ENCODE measurements around the gene IPCEF1.

IPCEF1 gene

DNA sequence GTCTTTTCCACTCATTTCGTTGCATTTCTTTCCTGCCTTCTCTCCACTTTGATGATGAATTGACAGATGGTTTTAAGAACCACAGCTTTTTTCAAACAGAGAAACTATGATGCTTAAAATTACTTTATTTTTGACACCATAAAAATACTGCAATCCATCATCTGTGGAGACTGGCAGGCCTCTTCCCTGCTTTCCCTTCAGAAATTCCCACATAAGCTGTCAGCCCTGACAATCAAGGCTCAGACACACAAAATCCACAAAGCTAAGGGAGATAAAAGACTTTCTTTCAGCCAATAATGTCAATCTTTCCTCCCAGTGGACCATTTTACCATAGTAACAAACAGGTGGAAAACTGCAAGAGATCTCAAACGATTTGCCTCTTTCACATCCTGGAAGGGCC is 82.4 kb downstream of the IPCEF1 start:
- Mint-ChIP-seq H3K4me1 (ENCODE audit: low read depth) (peaks cover 42% of the 10 kb centered on the region), H3K9me3 (no peaks in the 10 kb centered on the region), H3K36me3 (ENCODE audit: low read depth) (no peaks in the 10 kb centered on the region), H3K27ac (peak overlapping the region; percentile 52), H3K4me3 (no peak overlapping the region), H3K27me3 (no peaks in the 10 kb centered on the region)

DNA sequence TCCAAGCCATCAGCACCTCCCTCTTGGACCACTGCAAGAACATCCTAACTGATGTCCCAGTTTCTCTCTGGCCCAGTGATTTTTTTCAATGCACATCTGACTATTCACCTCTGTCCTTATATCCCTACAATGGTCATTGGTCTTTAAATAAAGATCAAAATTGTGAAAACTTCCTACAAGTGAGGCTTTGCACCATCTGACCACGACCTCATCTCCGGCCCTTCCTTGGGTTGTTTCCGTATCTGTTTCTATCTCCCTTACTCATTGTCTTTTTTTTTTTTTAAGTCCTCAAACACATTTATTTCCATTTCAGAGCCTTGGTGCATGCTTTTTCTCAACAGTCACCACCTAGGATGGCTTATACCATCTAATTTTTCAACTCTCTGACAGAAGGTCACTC is 88.1 kb downstream of the IPCEF1 start:
- Mint-ChIP-seq H3K27me3 (no peaks in the 10 kb centered on the region), H3K4me3 (no peak overlapping the region), H3K36me3 (ENCODE audit: low read depth) (no peaks in the 10 kb centered on the region), H3K9me3 (no peaks in the 10 kb centered on the region), H3K4me1 (ENCODE audit: low read depth) (peaks cover 27% of the 10 kb centered on the region), H3K27ac (no peak overlapping the region)

DNA sequence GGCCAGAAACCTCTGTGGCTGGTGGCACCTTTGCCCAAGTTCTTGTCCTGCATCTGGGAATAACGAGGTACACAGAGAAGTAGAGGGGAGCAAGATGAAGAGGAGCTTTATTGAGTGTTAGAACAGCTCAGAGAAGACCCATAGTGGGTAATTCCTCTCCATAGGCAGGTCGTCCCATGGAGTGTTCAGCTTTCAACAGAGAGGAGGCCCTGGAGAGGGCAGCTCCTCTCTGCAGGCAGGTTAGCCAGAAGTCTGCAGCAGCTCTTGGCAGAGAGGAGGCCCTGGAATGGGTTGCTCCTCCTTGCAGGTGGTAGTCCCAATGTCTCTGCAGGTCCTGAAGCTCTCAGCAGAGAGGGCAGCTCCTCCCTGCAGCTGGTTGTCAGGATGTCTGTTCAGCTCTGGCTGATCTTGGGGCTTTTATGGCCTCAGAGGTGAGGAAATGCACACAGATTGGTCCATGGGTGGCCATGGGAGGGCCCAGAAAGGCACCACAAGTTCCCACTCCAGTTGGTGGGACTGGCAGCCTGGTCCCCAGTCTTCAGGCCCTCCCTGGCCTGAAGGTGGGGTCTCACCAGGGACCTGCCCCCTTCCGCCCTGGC is 89.0 kb downstream of the IPCEF1 start:
- Mint-ChIP-seq H3K4me1 (ENCODE audit: low read depth) (peaks cover 27% of the 10 kb centered on the region), H3K27ac (peak overlapping the region; percentile 68), H3K9me3 (no peaks in the 10 kb centered on the region), H3K36me3 (ENCODE audit: low read depth) (no peaks in the 10 kb centered on the region), H3K4me3 (no peak overlapping the region), H3K27me3 (no peaks in the 10 kb centered on the region)

DNA sequence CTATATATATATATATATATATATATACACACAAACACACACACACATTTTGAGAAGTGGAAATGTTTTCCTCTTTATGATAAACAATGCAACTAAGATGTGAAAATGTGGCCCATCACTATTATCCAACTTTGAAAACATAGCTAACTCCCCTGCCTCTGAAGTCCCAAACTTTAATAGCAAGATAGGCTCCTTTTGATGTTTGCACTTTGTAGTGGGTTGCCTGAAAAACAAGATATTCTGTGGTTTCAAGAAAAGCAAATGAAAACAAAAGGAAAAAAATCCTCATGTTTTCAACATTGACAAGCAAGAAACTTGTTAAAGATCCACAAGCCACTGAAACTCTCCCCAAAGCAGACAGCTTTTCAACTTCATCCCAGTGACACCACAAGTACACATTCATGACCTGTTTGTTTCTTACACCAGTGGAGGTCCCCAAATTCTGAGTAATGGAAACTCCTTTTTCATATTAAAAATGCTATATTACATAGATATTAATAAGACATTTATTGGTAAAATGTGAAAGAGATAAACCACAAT is 90.0 kb downstream of the IPCEF1 start:
- no peaks in the 10 kb centered on the region for H3K9me3 Mint-ChIP-seq
- H3K4me3 Mint-ChIP-seq = no peak overlapping the region

DNA sequence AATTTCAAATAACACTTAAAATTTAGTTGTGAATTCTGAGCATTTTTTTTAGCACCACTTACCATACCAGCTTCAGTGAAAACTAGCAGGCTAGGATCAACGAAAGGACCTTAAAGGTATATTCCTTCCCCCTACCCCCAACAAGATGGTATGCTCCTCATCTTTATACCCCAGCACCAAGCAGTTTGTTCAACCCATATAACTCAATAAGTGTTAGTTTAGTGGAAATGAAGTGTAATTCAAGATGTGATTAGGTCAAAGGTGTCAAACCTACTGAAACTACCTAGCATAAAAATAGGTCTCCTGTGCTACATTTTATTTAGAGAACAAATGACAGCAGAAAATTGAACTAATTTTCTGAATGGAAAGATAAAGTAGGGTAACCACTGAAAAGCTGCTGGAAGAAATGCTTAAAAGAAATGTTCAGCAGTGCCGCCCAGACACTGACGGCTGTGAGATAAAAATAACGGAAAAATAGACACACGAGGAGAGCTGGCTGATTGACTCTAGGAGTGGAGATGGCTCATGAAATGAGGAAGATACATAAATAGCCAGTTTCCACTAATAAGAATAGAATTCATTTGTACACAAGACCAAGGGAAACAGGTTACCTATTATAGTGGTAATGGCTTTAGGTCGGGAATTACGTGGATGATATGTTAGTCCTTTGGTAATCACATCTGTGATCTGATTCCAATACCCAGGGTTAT is 94.8 kb downstream of the IPCEF1 start:
- H3K4me3 Mint-ChIP-seq = no peak overlapping the region

More for the DNA sequence above, 90.0 kb downstream of the IPCEF1 start:
- Mint-ChIP-seq H3K27ac (no peak overlapping the region), H3K4me1 (ENCODE audit: low read depth) (peaks cover 35% of the 10 kb centered on the region), H3K27me3 (no peaks in the 10 kb centered on the region), H3K36me3 (ENCODE audit: low read depth) (no peaks in the 10 kb centered on the region)

DNA sequence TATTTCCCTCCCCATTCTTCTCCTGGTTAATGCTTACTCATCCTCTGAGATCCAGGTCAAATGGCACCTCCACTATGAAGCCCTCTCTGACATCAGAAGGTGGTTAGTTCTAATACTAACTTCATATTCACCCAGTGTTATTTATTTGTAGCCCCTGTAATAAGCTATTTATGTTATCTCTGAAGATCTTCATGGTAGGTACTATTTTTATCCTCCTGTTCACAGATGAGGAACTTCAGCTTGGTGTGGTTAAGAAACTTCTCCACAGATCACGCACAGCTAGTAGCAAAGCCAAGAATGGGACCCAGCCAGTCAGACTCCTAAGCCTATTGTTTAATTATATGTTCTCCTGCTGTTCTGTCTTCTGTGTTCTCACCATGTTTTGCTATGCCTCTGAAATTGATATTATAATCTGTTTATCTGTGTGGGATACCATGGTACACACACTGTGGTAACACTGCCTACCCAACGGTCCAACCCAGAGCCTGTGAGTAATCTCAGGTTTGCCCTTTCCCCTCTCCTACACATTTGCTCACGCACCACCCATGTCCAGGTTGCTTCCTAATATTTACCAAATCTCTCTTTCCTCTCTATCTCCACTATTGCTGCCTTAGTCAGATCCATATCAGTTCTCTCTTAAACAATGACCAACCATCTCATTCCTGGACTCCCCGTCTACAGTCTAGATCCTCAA is 98.4 kb downstream of the IPCEF1 start:
- H3K9me3 Mint-ChIP-seq = peaks cover 25% of the 10 kb centered on the region
- no peak overlapping the region for H3K4me3 Mint-ChIP-seq
- H3K36me3 Mint-ChIP-seq (ENCODE audit: low read depth) = peaks cover 16% of the 10 kb centered on the region
- peak overlapping the region; percentile 9 for H3K27ac Mint-ChIP-seq
- H3K4me1 Mint-ChIP-seq (ENCODE audit: low read depth) = peaks cover 45% of the 10 kb centered on the region
- H3K27me3 Mint-ChIP-seq = no peaks in the 10 kb centered on the region

More for the DNA sequence above, 94.8 kb downstream of the IPCEF1 start:
- H3K4me1 Mint-ChIP-seq (ENCODE audit: low read depth) = peaks cover 44% of the 10 kb centered on the region
- H3K9me3 Mint-ChIP-seq = no peaks in the 10 kb centered on the region
- H3K27ac Mint-ChIP-seq = no peak overlapping the region
- no peaks in the 10 kb centered on the region for H3K36me3 Mint-ChIP-seq (ENCODE audit: low read depth)
- no peaks in the 10 kb centered on the region for H3K27me3 Mint-ChIP-seq

DNA sequence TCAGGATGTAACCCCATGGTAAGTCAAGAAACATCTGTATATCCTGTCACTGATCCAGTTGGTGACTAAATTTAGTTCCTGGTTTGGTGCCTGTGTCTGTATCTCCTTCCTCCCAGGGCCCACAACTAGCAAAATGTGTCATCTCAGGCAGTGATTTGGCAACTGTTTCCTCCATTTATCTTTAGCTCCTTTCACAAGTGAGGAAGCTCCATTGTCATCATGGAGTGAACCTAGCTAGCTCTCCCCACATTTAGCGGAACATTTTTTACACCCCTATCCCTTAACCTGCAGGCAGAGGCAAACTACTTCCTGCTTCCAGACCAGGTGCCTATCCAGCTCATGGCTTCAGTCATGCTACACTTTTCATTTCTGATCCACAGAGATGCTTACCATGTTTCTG is 99.5 kb downstream of the IPCEF1 start:
- no peaks in the 10 kb centered on the region for H3K27me3 Mint-ChIP-seq
- peaks cover 16% of the 10 kb centered on the region for H3K36me3 Mint-ChIP-seq (ENCODE audit: low read depth)
- no peak overlapping the region for H3K4me3 Mint-ChIP-seq
- H3K9me3 Mint-ChIP-seq = peaks cover 26% of the 10 kb centered on the region
- H3K27ac Mint-ChIP-seq = peak overlapping the region; percentile 49
- H3K4me1 Mint-ChIP-seq (ENCODE audit: low read depth) = peaks cover 52% of the 10 kb centered on the region

DNA sequence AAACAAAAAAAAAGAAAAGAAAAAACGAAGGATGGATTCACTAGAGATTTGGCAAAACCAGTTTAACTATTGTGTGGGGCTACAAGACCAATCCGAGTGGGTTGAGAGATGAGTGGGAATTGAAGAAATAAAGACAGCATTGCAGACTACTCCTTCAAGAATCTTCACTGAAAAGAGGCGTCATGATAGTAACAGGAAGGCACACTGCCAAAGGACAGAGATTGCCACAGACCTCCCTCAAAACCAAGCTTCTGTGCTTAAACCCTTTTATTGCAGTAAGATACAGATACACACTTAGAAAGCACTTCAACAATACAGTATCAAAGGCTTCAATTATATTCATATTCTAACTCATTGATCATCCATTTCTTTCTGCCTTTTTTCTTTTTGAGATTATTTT is 103.9 kb downstream of the IPCEF1 start:
- H3K36me3 Mint-ChIP-seq (ENCODE audit: low read depth) = peaks cover 16% of the 10 kb centered on the region
- H3K4me3 Mint-ChIP-seq = no peak overlapping the region
- H3K27me3 Mint-ChIP-seq = no peaks in the 10 kb centered on the region
- peaks cover 69% of the 10 kb centered on the region for H3K4me1 Mint-ChIP-seq (ENCODE audit: low read depth)
- H3K27ac Mint-ChIP-seq = no peak overlapping the region
- peaks cover 28% of the 10 kb centered on the region for H3K9me3 Mint-ChIP-seq

DNA sequence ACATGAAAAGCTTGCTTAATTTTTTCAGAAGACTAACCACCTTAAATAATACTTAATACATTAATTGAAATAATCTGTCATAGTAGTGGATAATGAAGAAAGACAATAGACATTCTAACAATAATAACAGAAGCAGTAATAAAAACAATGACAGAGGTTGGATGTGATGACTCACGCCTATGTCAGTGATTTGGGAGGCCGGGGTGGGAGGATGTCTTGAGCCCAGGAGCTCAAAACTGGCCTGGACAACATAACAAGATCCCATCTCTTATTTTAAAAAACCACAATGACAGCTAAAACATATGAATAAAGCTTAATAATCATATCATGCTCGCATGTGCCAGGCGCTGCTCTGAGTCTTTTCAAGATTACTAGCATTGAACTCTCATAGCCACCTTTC is 105.5 kb downstream of the IPCEF1 start:
- peaks cover 12% of the 10 kb centered on the region for H3K36me3 Mint-ChIP-seq (ENCODE audit: low read depth)
- no peak overlapping the region for H3K4me3 Mint-ChIP-seq

DNA sequence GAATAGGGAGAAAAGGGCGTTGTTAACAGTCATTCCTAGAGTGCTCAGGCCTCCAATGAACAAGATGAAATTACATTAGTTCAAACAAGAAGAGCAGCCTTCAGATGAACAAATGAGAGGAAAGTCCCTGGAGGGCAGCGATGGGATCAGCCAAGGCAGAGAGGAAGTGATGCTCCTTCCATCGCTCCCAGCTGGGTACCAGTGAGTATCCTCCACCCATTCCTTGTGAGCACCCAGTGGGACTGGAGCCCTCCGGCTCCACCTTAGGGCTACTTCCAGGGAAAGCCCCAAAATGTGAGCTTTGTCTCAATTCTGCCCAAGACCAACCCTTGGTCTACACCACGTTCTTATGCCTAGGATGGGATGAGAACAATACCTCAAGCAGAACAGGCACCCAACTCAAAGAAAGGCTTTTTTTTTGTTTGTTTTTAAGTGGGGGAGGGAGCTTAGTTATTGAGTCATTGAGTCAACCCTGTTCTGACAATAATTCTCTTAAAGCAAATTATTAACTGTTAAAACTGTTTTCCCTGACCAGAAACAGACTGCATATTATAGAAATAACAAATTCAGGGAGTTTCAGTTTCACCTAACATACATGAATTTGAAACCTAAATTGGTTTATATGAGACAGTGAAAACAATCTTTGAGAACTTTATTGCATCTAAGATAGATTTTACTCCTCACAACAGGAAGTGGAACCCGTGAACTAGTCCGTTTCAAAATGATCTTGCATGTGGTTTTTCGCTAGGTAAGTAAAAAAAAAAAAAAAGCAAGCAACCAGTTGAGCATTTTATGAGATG is 106.9 kb downstream of the IPCEF1 start:
- peaks cover 5% of the 10 kb centered on the region for H3K36me3 Mint-ChIP-seq (ENCODE audit: low read depth)
- peaks cover 10% of the 10 kb centered on the region for H3K9me3 Mint-ChIP-seq
- no peaks in the 10 kb centered on the region for H3K27me3 Mint-ChIP-seq
- peaks cover 79% of the 10 kb centered on the region for H3K4me1 Mint-ChIP-seq (ENCODE audit: low read depth)
- H3K4me3 Mint-ChIP-seq = peak overlapping the region; percentile 71
- H3K27ac Mint-ChIP-seq = peak overlapping the region; percentile 78

More for the DNA sequence above, 105.5 kb downstream of the IPCEF1 start:
- Mint-ChIP-seq H3K27ac (no peak overlapping the region), H3K9me3 (peaks cover 24% of the 10 kb centered on the region), H3K27me3 (no peaks in the 10 kb centered on the region), H3K4me1 (ENCODE audit: low read depth) (peaks cover 67% of the 10 kb centered on the region)

DNA sequence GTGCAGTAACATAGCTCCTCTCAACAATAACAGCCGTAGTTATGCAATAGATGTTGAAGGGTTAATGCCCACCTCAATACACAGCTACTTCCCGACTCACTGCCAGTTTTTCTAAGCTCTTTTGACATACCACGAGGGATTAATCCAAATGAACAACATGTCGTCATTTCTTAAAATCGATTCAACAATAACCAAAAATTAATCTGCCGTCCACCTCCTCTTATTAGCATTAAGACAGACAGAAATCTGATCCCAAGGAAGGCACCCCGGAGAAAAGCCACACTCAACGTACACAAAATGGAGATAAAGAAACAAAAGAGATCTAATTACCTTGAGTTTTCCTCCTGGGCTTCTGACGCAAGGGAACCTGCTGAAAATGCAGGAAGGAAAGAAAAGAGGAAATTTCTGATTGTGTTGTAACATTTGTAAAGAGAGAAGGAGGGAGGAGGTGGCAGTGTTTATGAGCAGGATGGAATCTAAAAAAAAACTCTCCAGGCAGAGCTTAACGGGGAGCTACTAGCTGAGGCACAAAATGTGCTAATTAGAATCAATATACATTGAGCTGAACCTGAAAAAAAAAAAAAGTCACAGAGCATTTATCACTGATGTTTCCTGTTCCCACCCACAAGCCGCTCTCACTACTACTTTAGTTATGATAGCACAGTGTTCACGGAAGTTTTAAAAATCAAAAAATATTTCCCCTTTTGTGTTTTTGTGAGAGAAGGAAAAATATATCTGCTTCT is 109.3 kb downstream of the IPCEF1 start:
- Mint-ChIP-seq H3K27ac (peak overlapping the region; percentile 90), H3K9me3 (peaks cover 11% of the 10 kb centered on the region), H3K27me3 (no peaks in the 10 kb centered on the region), H3K4me3 (peak overlapping the region; percentile 94), H3K4me1 (ENCODE audit: low read depth) (peaks cover 90% of the 10 kb centered on the region), H3K36me3 (ENCODE audit: low read depth) (peaks cover 9% of the 10 kb centered on the region)

DNA sequence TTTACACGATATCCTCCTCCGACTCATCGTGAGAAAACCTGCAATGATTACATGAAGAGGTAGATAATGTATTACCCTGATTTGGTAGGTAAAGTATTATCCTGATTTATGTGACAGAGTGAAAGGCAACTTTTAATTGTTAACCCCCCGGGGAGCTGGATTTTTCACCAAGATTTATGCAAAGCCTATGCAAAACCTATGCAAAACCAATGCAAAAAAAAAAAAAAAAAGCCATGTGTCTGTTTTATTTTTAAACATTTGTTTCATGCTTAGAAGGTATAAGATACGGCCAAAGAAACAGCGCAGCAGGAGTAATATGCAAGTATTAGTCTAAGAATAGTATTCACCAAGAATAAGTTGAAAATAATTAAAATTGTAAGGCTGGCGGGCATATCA is 109.9 kb downstream of the IPCEF1 start:
- Mint-ChIP-seq H3K27me3 (no peaks in the 10 kb centered on the region), H3K36me3 (ENCODE audit: low read depth) (peaks cover 9% of the 10 kb centered on the region), H3K4me3 (peak overlapping the region; percentile 94), H3K9me3 (peaks cover 8% of the 10 kb centered on the region), H3K4me1 (ENCODE audit: low read depth) (peaks cover 90% of the 10 kb centered on the region), H3K27ac (peak overlapping the region; percentile 95)

DNA sequence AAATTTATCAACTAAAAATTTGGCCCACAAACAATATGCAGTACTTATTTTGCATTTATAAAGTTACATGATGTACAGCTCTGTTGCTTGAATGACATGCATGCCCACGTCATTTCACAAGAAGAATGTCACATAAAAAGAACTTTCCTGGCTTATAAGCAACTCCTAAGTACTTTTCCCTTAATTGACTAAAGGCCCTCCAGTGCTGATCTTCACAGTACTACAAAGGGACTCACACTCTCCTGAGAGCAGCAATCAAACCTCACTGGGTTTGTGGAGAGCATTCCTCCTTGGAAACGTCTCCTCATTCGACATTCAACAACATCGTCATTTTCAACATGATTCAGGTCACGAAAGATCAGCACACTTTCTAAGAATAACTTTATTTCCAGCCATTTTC is 111.1 kb downstream of the IPCEF1 start:
- H3K4me1 Mint-ChIP-seq (ENCODE audit: low read depth) = peaks cover 90% of the 10 kb centered on the region
- peak overlapping the region; percentile 95 for H3K27ac Mint-ChIP-seq
- H3K4me3 Mint-ChIP-seq = peak overlapping the region; percentile 94
- H3K9me3 Mint-ChIP-seq = peaks cover 8% of the 10 kb centered on the region
- H3K36me3 Mint-ChIP-seq (ENCODE audit: low read depth) = peaks cover 9% of the 10 kb centered on the region
- H3K27me3 Mint-ChIP-seq = no peaks in the 10 kb centered on the region
